HG02588 (cell line): ENCODE data around the gene BAIAP2L1.

ENCODE experiments used
- ATAC-seq: cut with Tn5 transposase; IDR thresholded peaks from one replicate; pipeline ENCODE4 v1.9.1; 2021; ENCODE audit warnings: mild to moderate bottlenecking, moderate library complexity; ENCODE audit not compliant: unreplicated experiment

The BAIAP2L1 gene

DNA sequence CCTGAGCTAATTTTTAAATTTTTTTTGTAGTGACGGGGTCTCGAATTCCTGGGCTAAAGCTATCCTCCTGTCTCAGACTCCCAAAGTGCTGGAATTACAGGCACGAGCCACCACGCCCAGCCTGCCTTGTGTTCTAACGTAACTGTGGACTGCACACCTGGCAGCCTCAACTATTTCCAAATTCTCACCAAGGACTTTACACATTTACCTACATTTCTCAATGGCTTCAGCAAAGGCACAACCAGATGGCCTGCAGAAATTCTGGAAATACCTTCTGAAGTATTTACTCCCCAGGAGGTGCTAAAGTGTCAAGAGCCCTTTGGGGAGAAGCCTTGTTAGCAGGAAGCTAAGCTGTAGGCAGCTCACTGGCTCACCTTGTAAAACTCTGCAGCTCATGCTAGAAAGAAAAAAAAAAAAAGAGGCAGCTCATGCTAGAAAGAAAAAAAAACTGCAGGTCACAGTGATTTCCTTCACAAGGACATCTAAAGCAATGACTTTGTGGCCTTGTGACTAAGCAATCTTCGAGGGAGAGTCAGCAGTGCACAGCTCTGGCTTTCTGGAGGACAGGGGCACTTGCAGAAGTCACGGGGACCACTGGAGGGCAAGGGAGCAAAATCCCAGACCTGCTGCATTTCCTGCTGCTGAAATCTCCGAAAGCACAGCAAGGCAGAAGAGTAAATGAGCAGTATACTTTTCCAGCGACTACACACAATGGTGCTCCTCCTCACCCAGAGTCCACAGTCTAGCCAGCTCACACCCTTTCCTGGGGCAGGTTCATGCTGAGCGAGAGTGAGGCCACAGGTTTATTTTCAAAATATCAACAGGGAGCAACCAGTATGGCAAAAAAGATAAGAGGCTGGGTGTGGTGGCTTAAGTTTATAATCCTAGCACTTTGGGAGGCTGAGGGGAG lies 40.4 kb downstream of the BAIAP2L1 start:
- ATAC-seq, result no peak

DNA sequence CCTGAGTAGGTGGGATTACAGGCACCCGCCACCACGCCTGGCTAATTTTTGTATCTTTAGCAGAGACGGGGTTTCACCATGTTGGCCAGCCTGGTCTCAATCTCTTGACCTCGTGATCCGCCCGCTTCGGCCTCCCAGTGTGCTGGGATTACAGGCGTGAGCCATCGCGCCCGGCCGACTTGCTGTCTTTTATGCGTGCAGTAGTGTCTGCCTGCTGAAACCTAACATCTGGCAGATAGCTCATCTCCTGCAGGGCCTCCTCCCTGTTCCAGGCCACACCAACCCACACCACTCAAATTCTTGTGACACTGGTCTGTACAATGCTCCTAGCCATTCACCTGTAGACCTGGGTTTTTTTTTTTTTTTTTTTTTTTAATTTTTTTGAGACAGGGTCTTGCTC lies 41.5 kb downstream of the BAIAP2L1 start:
- no peak for ATAC-seq

DNA sequence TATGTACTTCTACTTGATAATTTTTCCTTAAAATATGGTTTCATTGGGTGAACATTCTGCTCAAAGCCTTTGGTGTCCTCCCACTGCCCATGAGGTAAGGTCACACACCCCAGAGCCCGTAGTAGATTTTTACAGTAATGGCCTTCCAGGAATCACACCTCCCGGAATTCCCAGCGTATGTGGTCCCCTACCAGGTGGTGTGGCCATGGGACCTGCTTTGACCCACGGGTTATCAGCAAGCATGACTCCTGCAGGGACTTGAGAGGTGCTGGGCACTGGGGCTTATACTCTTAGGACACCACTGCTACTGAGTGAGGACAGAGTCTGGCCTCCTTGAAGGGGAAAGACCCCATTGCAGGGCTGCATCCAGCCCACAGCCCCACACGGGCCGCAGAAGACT lies 42.2 kb downstream of the BAIAP2L1 start:
- ATAC-seq, result no peak

DNA sequence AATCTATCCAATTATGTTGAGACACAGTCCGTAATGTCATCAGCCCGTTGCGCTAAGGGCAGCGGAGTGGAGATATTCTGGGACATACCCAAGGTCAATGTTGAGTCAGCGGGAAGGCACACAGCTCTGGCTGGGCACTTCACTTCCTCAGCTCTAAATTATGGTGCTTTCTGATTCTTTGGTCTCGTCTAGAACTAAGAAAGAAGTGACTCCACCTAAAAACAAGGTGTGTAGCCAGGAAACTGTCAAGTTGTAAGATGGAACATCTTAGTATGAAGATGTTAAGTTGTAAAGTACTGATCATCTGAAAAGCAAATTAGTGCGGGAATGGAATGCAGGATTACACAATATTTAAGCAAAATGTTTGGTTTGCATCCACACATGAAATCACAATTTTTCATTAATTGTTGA lies 43.1 kb downstream of the BAIAP2L1 start:
- ATAC-seq, result no peak

DNA sequence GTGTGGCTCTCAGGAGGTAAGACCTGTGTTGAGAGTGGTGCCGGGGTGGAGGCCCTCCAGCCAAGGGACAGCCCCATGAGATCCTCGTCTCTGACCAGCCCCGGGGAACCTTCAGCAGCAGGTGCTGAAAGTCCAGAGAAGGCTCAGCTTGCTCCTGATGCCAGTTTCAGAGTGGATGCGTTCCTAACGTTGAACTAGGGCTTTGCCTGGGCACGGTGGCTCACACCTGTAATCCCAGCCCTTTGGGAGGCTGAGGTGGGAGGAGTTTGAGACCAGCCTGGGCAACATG lies 45.7 kb downstream of the BAIAP2L1 start:
- no peak for ATAC-seq

DNA sequence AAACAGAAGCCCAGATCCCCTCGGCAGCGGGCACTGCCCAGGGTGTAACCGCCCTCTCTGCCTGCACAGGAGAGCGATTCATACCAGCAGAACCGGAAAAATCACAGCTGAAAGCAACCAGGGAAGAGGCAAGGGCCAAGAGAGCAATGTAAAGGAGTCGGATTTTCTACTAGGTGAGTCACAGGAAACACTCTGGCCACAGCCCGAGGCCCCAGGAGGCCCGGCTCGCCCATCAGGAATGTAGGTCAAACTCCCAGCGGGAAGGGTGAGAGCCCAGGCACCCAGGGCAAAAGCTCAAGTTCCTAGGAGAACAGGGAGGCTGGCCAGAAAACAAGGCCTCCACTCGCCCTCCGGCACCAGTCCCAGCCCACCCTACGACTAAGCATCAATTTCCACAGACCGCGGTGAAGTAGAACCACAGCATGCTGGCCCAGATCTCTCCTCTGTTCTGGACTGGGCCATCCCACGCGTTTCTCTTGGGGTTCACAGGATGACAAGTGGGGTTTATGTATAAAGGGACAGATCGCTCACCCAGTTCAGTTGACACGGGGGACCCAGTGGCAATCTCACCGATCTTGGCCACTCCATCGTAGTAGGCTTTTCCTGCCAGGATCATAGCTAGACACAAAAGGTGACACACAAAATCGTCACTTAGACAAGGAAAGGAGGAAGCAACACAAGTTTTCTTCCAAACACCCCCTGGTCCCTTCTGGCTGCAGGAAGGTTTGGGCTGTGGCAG lies 46.2 kb downstream of the BAIAP2L1 start:
- no peak for ATAC-seq

DNA sequence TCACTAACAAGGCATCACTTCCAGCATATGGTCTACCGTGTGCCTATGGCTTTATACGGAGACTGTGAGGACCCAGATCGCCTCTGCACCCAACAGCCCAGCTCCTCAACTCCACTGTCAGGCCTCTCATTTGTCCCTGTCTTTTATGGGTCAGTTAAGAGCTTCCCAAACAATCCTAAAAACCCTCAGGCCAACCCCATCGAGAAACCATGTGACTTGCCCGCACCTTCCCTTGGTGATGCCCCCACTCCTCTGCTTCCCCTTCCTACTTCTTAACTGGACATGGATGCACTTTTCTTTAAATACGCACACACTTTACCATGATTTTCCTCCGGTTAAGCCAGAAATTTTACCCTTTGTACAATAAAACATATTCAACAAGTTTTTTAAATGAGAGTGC lies 46.8 kb downstream of the BAIAP2L1 start:
- no peak for ATAC-seq

DNA sequence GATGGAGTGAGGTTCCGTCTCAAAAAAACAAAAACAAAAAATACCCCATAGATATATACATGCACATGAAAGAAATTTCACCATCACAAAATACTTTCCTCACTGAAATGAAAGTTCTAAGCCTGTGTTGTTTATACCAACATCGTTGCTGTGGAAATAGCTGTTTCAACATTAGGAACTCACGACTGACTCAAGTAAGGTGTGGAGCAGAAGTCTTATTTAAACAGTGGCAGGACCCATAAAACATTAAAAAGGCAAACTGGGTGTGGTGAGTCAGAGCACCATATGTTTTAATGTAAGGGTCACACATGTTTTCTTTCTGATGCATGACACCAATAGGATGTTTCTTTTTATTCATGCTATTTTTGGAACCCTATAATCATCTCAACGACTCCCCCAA lies 48.3 kb downstream of the BAIAP2L1 start:
- ATAC-seq, result no peak

DNA sequence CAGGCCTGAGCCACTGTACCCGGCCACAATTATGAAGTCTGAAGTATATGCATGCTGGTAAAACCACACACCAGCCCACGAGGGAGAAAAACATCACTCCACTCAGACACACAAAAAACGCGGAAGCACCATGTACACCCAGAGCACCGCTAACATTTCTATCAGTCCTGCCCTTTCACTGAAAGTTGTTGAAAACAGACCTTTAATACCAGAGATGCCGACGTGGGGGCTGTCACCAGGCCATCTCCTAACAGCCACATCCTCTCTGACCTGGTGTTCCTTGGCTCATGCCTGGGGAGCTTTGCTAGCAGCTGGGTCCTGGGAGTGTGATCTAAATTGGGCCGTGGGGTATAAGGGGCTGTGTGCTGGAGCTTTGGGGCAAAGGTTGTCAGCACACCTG lies 49.8 kb downstream of the BAIAP2L1 start:
- ATAC-seq, result no peak

DNA sequence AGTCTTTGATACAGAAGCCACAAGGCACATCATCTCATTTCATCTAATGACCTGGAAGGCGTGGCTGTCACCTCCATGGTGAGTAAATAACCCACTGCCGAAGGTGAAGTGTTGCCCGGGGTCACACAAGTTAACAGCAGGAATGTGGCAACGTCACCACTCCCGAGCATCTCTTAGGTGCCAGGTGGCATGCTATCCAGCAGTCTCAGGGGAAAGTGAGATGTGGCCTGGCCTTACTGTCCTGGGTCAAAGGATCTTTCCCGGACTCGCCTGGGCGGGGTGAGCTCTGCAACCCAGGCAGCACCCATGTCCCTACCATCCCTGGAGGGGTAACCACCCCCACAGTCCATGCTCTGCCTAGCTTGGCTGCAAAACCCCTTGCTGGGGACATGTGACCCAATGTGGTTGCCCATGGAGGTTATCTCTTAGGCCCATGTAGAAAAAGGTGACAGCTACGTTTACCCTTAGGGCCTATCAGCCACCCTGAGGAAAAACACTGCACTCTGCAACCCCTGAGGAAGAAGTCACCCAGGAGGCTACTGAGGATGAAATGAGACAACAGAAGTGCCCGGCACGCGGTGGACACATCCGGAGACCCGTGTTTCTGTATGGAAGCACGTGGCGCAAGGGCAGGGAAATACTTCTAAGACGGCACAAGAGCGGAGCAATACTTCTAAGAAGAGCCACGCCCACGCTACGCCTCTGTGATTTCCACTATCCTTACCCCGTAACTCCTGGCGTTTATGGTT lies 52.0 kb downstream of the BAIAP2L1 start:
- ATAC-seq, result no peak

DNA sequence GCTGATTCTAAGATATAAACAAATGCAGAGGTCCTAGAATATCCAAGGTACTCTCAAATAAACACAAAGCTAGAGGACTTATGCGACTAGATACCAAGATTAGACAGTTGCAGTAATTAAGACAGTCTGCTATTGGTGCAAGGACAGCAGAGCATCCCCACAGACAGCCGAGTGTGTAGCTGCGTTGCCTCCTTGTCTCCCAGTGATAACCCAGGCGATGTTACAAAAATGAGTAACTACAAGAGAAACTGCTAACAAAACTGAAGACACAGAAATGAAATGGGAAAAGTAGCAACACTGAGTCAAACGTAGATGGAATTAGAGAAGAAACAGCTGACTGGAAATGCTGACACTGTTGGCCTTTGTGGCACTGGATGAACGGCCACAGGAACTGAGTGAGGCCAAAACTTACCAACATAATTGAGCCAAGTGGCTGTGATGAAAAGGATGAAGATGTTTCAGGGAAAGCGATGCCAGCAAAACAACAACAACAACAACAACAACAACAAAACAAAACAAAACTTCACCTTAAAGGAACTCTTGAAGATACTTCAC lies 54.3 kb downstream of the BAIAP2L1 start:
- ATAC-seq, result no peak

DNA sequence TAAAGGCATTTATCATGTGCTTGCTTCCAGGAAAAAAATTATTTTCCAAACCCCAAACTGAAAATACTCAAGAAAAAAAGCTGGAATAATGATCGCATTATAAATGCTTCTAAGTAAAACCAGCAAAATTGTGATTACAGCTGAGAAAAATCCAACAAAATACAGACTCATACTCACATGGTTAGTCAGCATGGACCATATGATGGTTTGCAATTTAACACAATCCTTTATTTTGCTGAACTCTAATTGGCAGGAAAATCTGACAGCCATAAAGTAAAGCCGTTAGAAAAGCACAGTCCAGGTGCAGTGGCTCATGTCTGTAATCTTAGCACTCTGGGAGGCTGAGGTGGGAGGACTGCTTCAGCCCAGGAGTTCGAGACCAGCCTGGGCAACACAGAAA lies 59.8 kb downstream of the BAIAP2L1 start:
- ATAC-seq, result no peak

DNA sequence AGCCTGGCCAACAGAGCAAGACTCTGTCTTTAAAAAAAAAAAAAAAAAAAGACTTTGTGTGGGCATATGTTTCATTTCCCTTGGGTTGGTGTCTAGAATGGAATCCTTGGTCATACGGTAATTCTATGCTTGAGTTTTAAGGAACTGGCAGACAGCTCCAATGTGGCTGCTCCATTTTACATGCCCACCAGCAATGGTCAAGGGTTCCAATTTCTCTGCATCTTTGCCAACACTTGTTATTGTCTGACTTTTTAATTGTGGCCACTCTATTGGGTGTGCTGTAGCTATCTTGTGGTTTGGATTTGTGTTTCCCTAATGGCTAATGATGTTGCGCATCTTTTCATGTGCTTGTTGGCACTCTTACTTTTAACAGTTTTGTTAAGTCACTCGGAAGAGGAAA lies 61.8 kb downstream of the BAIAP2L1 start:
- no peak for ATAC-seq

DNA sequence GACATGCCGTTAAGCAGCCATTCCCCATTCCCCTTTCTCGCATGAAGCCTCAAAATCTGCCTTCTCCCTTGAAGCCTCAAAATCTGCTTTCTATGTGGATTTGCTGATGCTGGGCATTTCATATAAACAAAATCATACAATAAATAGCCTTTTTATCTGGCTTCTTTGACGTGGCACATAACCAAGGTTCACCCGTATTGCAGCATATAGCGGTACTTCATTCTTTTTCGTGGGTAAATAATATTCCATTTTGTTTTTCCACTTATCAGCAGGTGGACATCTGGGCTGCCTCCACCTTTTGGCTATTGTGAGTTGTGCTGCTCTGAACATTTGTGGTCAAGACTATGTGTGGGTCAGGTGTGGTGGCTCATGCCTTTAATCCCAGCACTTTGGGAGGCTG lies 62.4 kb downstream of the BAIAP2L1 start:
- ATAC-seq, result no peak

DNA sequence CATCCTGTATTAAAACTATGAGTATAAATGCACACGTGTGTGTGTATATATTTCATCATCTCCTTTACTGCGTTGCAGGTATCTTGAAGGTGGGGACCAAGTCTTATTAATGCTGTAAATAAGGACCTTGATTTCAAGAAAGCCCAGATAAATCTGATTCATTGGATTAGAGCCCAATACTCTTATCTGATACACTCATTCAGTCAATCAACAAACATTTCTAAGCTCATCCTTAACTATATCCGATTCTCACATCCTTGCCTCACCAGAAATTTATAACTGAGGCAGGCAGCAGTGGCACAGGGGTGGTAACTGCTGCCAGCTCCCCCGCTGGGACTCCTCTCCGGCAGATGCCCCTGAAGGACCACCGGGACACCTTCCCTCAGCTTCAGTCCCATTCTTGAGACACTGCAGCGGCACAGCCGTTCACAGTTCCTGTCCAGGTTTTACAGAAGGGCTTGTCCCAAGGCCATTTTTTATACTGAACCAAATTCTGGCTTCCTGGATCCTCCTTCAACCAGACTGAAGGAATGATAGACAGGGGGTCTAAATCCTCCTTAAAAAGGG lies 65.4 kb downstream of the BAIAP2L1 start:
- ATAC-seq, result no peak

DNA sequence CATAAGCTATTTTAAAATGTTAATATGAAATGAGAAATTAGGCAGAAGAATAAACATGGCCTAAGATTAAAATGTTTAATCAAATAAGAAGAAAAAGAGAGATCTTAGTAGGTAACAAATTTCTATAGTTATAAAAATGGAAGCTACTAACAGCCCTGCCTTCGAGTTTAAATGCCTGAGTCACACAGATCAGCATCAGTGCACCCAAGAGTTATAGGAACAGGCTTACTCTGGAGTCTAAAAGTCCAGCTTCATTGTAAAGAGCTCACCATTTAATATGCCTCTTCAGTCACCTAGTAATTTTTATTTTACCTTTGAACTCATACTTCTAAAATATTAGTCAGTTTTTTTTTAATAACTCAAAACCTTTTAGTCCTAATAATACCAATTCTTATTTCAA lies 66.8 kb downstream of the BAIAP2L1 start:
- ATAC-seq, result no peak

DNA sequence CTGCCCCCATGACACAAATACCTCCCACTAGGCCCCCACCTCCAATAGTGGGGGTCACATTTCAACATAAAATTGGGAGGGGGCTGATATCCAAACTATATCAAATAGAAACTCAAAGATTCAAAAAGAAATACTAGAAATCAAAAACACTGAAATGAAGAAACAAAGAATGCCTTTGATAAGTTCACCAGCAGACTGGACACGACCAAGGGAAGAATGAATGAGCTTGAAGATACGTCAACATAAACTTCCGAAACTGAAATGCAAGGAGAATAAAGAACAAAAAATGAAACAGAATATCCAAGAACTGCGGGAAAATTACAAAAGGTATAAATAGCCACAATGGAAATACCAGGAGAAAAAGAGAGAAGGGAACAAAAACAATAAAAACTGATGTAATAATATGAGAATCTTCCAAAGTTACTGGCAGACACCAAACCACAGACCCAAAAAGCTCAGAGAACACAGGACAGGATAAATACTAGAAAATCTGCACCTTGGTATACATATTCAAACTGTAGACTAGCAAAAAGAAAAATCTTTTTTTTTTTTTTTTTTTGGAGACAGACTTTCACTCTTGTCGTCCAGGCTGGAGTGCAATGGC lies 69.9 kb downstream of the BAIAP2L1 start:
- ATAC-seq, result no peak

DNA sequence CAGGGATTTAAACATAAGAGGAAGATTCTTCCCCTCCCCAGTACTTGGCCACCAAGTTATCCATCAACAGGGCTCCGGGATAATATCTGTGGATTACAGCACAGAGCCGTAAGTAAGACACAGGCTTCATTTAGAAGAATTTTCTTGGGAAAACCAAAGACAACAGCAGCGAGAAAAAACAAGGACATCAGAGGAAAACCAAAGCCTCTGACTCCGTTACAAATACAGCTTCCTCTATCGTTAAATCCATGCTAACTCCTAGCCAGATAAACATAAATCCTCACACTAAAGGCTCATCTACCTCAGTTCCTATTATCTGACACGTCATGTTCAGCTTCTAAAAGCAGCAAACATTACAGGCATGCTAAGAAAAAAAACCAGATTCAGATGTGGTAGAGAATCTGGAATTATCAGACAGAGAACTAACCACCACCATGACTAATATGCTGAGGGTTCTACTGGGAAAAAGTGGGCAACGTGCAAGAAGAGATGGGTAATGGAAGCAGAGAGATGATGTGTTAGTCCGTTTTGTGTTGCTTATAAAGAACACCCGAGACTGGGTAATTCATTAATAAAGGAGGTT lies 71.0 kb downstream of the BAIAP2L1 start:
- no peak for ATAC-seq

DNA sequence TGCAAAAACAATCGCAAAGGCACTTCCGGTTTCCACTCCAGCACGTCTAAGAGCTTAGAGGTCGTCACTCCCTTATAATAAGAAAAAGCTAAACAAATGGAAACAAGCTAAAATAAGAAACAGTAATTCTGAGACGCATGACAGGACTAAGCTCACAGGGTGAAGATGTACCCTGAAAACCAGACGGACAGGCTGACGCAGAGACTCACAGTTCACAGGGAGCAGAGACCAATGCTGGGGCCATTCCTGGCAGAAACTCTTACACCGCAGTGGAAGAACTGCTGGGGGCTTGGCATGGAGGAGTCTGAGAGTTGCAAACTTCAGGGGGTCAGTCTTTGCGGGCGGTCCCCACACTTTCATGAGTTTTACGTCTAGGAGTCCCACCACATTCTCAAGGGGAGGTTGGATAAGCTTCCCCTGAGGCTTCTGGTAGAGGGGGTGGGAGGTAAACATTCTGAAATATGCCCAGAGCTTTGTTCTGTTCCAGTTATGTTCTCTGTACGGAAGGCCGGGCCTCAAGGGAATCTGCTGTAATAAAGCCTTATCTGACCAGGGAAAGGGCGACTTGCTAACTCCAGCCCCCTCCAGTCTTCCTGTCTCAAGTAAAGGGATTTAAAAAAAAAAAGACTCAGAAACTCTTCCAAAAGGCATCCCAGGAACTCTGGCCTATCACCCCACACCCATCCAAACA lies 71.6 kb downstream of the BAIAP2L1 start:
- ATAC-seq, result no peak

DNA sequence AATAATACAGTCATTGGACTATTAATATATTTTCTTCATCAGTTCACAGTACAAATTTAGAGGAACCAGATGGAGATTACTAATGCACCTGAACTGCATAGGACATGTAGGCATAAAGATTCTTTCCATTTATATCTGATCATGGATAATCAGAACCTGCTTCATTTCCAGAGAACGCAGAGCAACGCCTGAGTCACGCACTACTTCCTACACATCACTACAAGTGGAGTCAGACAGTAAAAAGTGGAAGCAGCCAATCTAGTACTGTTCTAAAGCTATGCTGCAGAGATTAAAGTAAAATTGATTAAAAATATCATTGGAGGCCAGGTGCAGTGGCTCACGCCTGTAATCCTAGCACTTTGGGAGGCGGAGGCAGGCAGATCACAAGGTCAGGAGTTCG lies 76.1 kb downstream of the BAIAP2L1 start:
- no peak for ATAC-seq
